Pancreas (tissue), 10 donors: ENCODE measurements around the gene SLC39A2. TPM values are rescaled to one million over a fixed set of nuclear protein-coding genes. Genes with fewer than 3 reads are reported as not detected.
A peak's percentile ranks its signal among the peaks of the same experiment; 100 is the strongest.

ENCODE experiments used
- ATAC-seq, 4 donors: fragments of 200-7000 bp; cut with Tn5 transposase; one replicate each; pipeline versions ENCODE4 v1.8.0 to v1.9.1; 2020; ENCODE audit warnings: mild to moderate bottlenecking in 4 of 4, moderate library complexity in 4 of 4
- DNase-seq, 6 donors: peaks; one replicate each; pipeline ENCODE4 v3.0.0-alpha.2; 2020
- FAIRE-seq: peaks from 2 replicates; lab custom pipeline; 2012; peaks lifted over from hg19 to GRCh38; lab: Jason Lieb, UNC
- H3K27ac ChIP-seq, 4 donors: fragments of 200-600 bp; sonication (generic); 1 replicate in 3 of 4; 2 replicates in 1 of 4; pipeline versions ENCODE4 v1.5.0 to v1.8.0; 2020
- H3K27me3 ChIP-seq, 4 donors: fragments of 200-600 bp; one replicate each; pipeline ENCODE4 v1.8.0; 2021
- H3K36me3 ChIP-seq, 3 donors: fragments of 200-600 bp; sonication (generic) in 1 of 3; one replicate each; pipeline versions ENCODE4 v1.5.0 to v1.8.0; 2020 to 2021
- H3K4me1 ChIP-seq, 3 donors: fragments of 200-600 bp; one replicate each; pipeline ENCODE4 v1.8.0; 2021
- H3K4me3 ChIP-seq, 4 donors: fragments of 200-600 bp; sonication (generic) in 2 of 4; one replicate each; pipeline versions ENCODE4 v1.5.0 to v1.8.0; 2020 to 2021
- H3K9me3 ChIP-seq, 4 donors: fragments of 200-600 bp; one replicate each; pipeline ENCODE4 v1.8.0; 2021
- WGBS, 2 donors: extraction: QIAGEN DNeasy Blood & Tissue Kit; methylation state at CpG; one replicate each; pipeline ENCODE4 v1.1.7; 2013; 5-methylcytosine and 5-hydroxymethylcytosine counted together
- intact Hi-C, 3 donors: fragments of 100-400 bp; cut with DNase I; formaldehyde crosslinking; loops; one replicate each; pipeline versions ENCODE4 v1.11.1 to v1.14.2; 2022
- polyA plus RNA-seq, 2 donors: library from polyadenylated mRNA; stranded (reverse); fragments of 200-250 nt; gene quantifications; one replicate each; pipeline ENCODE4 v1.2.3, GENCODE V29; 2013
- total RNA-seq, 6 donors: library from RNA; stranded (reverse); fragmentation: NEBNext Ultra II Directional in 4 of 6; extraction: Animal tissue kit (Norgen Biotek cat#: 25700) in 4 of 6; gene quantifications; one replicate each; pipeline versions ENCODE4 v1.2.1 to v1.2.4, GENCODE V29; 2021 to 2023
- TF ChIP-seq, protein P1 (sequence below), 4 donors: fragments of 200-600 bp; sonication (generic) in 3 of 4; IDR thresholded peaks; one replicate each; pipeline versions ENCODE4 v1.5.0 to v1.8.0; 2021; ENCODE audit warnings: antibody characterized with exemption in 4 of 4
- donor health status: healthy with polysubstance abuse.
- donor health status: DM: no; HTN: no; CAD: no; lungs with moderate emphysema.
- donor health status: DM: no; HTN: no; CAD: no.
- donor health status: control.
- donor health status: control.
- donor health status: Bipolar disorder and iron deficiency.
- donor health status: DM: yes; HTN: yes; CAD: no.
- donor health status: DM: no; HTN: no; CAD: no.
- donor health status: DM: no; HTN: no; CAD: no.
- donor health status: DM: yes; HTN: yes; CAD: no.

Gene SLC39A2
- total and polyA plus RNA-seq, 8 donors: 0.09 TPM; not detected in 7

DNA sequence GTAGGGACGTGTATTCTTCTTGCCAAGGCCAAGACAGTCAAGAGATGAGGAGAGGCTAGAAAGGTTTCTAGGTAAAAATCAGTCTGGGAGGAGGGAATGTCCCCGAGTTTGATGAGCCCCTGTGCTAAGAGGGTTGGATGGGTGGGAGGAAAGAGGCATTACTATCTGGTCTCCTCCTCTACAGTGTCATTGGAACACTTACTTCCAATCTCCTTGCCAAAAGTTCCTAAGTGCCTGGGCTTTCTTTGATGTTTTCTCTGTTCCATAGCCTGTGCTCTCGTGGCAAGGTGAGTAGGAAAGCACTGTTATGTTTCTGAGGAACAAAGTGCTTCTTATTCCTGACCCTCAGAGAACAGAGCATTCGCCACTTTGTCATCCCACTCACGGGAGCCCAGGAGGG lies 35.6 kb downstream of the SLC39A2 start, which contains the start of gene RNASE13:
Gene RNASE13, minus strand, starts transcription at position 101 of the 400 bp plus-strand sequence. CDS start 519 bp downstream, outside the sequence.
- WGBS, 2 donors: 79 to 82% methylated on average over 5 of the region's 5 CpGs
- no peak for DNase-seq
- intact Hi-C loops: no loop called here
- ATAC-seq: no peak
- H3K27me3 ChIP-seq: no peaks in the 10 kb centered on the region
- H3K9me3 ChIP-seq: no peaks in the 10 kb centered on the region
- FAIRE-seq: no peak
- H3K4me3 ChIP-seq: no peak within 1 kb of the TSS
- H3K27ac ChIP-seq: no peak within 1 kb of the TSS
- no peaks in the 10 kb centered on the region for H3K36me3 ChIP-seq
- TF ChIP-seq, protein P1, sequence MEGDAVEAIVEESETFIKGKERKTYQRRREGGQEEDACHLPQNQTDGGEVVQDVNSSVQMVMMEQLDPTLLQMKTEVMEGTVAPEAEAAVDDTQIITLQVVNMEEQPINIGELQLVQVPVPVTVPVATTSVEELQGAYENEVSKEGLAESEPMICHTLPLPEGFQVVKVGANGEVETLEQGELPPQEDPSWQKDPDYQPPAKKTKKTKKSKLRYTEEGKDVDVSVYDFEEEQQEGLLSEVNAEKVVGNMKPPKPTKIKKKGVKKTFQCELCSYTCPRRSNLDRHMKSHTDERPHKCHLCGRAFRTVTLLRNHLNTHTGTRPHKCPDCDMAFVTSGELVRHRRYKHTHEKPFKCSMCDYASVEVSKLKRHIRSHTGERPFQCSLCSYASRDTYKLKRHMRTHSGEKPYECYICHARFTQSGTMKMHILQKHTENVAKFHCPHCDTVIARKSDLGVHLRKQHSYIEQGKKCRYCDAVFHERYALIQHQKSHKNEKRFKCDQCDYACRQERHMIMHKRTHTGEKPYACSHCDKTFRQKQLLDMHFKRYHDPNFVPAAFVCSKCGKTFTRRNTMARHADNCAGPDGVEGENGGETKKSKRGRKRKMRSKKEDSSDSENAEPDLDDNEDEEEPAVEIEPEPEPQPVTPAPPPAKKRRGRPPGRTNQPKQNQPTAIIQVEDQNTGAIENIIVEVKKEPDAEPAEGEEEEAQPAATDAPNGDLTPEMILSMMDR (IDR thresholded peaks at IDR 0.05): no peak
- H3K4me1 ChIP-seq: peaks cover 6 to 7% (median 6%) of the 10 kb centered on the region in 3 donors

DNA sequence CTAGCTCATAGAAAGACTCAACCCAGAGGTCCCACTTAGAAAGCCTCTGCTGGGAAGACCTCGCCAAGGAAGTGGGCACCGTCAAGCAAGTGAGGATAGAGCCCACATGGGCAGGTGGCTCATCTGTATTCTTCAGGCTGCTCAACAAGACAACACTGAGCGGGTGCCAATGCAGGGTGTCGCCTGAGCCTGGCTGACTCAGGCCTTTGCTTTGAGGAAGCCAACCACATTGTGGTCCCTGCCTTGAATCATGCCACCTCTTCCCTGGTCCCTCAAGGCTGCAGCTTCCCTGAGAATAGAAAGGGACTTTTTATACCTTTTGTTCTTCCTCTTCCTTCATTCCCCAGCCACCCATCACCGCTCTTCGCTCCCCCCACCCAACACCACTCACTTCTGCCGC lies 37.7 kb downstream of the SLC39A2 start:
- peaks cover 7 to 10% (median 10%) of the 10 kb centered on the region in 3 donors for H3K4me1 ChIP-seq
- TF ChIP-seq, protein P1 (IDR thresholded peaks at IDR 0.05): no peak
- no peak overlapping the region for H3K27ac ChIP-seq
- 93 to 95% methylated on average over 7 of the region's 7 CpGs for WGBS, 2 donors
- H3K9me3 ChIP-seq: no peaks in the 10 kb centered on the region
- DNase-seq (no peak), FAIRE-seq (no peak), ATAC-seq (no peak)
- H3K27me3 ChIP-seq: no peaks in the 10 kb centered on the region
- no peak overlapping the region for H3K4me3 ChIP-seq
- no peaks in the 10 kb centered on the region for H3K36me3 ChIP-seq
- intact Hi-C loops: no loop called here

DNA sequence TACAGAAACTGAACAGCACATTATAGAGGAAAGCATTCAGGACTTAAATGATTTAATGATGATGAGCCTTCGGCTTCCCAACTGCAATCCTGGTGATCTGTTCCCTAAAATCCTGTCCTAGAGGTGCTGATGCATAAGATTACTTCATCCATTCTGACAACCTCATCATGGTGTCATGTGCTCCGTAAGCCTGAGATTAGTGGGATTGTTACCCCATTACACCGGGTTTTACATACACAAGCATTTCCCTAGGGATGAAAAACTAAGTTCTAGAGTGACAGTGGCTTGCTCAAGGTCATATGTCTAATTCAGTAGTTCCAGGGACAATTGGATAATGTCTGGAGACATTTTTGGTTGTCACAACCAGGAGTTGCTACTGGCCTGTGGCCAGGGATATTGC lies 38.1 kb downstream of the SLC39A2 start:
- TF ChIP-seq, protein P1 (IDR thresholded peaks at IDR 0.05): no peak
- no peak for FAIRE-seq

DNA sequence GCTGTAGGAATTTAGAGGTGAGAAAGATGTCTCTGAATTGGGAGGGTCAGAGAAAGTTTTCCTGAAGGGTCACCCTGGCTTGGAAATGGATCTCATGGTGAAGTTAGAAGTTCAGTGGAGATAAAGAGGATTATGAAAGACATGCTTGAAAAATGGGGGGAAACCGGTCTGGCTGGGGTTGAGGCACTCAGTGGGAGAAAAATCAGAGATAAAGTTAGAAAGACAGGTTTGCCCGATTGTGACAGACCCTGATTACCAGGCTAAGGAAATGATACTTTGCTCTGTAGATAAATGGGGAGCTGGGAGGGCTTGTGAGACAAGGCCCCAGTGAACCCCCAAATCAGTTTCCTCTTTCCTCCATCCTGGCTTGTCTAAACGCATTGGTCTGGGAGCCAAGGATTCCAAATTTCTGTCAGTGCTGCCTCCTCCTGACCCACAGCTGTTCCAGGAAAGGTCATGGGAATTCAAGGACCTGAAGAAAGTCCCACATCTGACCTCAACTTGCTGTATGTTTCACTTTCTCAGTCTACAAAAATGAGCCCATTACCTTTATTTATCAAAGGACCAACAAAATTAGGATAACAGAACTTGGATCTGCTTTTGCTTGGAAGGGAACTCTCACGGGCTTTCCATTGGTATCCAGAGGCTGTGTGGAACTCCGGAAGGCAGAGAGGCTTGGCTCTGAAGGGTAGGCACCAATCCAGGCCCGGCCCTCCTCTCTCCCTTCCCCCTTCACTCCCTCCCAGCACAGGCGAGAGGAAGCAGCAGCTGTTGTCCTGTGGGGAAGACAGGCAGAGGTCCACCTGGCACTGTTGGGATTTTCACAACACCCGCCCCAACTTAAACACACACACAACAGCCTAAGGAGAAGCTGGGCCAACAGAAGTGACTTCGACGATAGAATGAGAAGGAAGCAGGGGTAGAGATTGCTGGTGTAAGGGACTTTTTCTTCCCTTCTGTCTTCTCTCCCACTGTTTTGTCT lies 39.6 kb downstream of the SLC39A2 start:
- Histone ChIP-seq H3K4me3 (no peak overlapping the region), H3K27me3 (no peaks in the 10 kb centered on the region), H3K9me3 (no peaks in the 10 kb centered on the region), H3K4me1 (peaks cover 17 to 22% (median 20%) of the 10 kb centered on the region in 3 donors), H3K27ac (peak overlapping the region; percentile 41 to 76 (median 57)), H3K36me3 (no peaks in the 10 kb centered on the region)
- ATAC-seq (peak; percentile 87 to 91 (median 90)), FAIRE-seq (no peak), DNase-seq (peak; percentile 77 to 94 (median 92))
- intact Hi-C loops: no loop called here
- 6 to 7% methylated on average over 10 of the region's 10 CpGs for WGBS, 2 donors
- TF ChIP-seq, protein P1 (IDR thresholded peaks at IDR 0.05): no peak

More for the DNA sequence above, 38.1 kb downstream of the SLC39A2 start:
- Histone ChIP-seq H3K36me3 (no peaks in the 10 kb centered on the region), H3K27ac (no peak overlapping the region), H3K9me3 (no peaks in the 10 kb centered on the region), H3K4me1 (peaks cover 7 to 10% (median 10%) of the 10 kb centered on the region in 3 donors), H3K4me3 (no peak overlapping the region), H3K27me3 (no peaks in the 10 kb centered on the region)
- ATAC-seq: no peak
- intact Hi-C loops: no loop called here
- WGBS, 2 donors: 87% methylated on average over 3 of the region's 3 CpGs
- DNase-seq: no peak
